ENCODE measurements around the gene DHX58.
A peak's percentile ranks its signal among the peaks of the same experiment; 100 is the strongest.
"Not testable (repeated sequence)": the region's sequence is repeated elsewhere in the genome, so short reads cannot be mapped to it uniquely, and the experiment has no call there.

DHX58 gene

GRCh38 chr17:42112552-42113176, at the start of gene DHX58:
DHX58 (minus strand) TSS chr17:42112714; CDS start chr17:42111892, 822 bp downstream.
- H3K9me3 Mint-ChIP-seq: no peaks in the 10 kb centered on the region
- H3K4me3 Mint-ChIP-seq: peak within 1 kb of the TSS; percentile 84 to 90
- peak within 1 kb of the TSS; percentile 97 for H3K27ac Mint-ChIP-seq

GRCh38 chr17:42160531-42160910, 48.0 kb upstream of the DHX58 start:
- Mint-ChIP-seq H3K9me3 (no peaks in the 10 kb centered on the region), H3K27me3 (no peaks in the 10 kb centered on the region), H3K27ac (no peak overlapping the region), H3K36me3 (peaks cover 1 to 4% of the 10 kb centered on the region in 2 donors), H3K4me3 (no peak overlapping the region), H3K4me1 (peaks cover 16 to 17% of the 10 kb centered on the region in 2 donors)
- DNase-seq: no peak
- ATAC-seq (replicated peaks): no peak

More at GRCh38 chr17:42112552-42113176, at the start of gene DHX58:
- Mint-ChIP-seq H3K36me3 (peaks cover 41 to 63% of the 10 kb centered on the region in 2 donors), H3K27me3 (no peaks in the 10 kb centered on the region), H3K4me1 (peaks cover 42 to 63% of the 10 kb centered on the region in 2 donors)
- peak; percentile 77 for DNase-seq
- ATAC-seq (replicated peaks): peak; percentile 86 to 87

- peaks cover 0 to 3% of the 10 kb centered on the region in 2 donors for H3K36me3 Mint-ChIP-seq
- no peak overlapping the region for H3K27ac Mint-ChIP-seq
- H3K4me1 Mint-ChIP-seq: peaks cover 19 to 22% of the 10 kb centered on the region in 2 donors
- no peak for ATAC-seq (replicated peaks)
- DNase-seq: no peak
- H3K4me3 Mint-ChIP-seq: no peak overlapping the region
- H3K27me3 Mint-ChIP-seq: no peaks in the 10 kb centered on the region
- no peaks in the 10 kb centered on the region for H3K9me3 Mint-ChIP-seq
Observed at GRCh38 chr17:42159796-42160530, 47.4 kb upstream of the DHX58 start.

GRCh38 chr17:42155614-42156045, 43.1 kb upstream of the DHX58 start:
- H3K27ac Mint-ChIP-seq: peak overlapping the region; percentile 97
- H3K4me1 Mint-ChIP-seq: peaks cover 31 to 49% of the 10 kb centered on the region in 2 donors
- H3K27me3 Mint-ChIP-seq: no peaks in the 10 kb centered on the region
- no peak for ATAC-seq (replicated peaks)
- H3K4me3 Mint-ChIP-seq: peak overlapping the region; percentile 93 to 98
- H3K9me3 Mint-ChIP-seq: no peaks in the 10 kb centered on the region
- H3K36me3 Mint-ChIP-seq: peaks cover 15 to 18% of the 10 kb centered on the region in 2 donors
- DNase-seq: no peak

GRCh38 chr17:42153919-42154742, 41.6 kb upstream of the DHX58 start:
- Mint-ChIP-seq H3K27me3 (no peaks in the 10 kb centered on the region), H3K4me1 (peaks cover 31 to 51% of the 10 kb centered on the region in 2 donors), H3K36me3 (peaks cover 15 to 18% of the 10 kb centered on the region in 2 donors), H3K27ac (peak overlapping the region; percentile 97), H3K9me3 (no peaks in the 10 kb centered on the region), H3K4me3 (peak overlapping the region; percentile 93 to 98)
- ATAC-seq (replicated peaks): peak in 1 of 2 donors; percentile 2
- no peak for DNase-seq

DNA sequence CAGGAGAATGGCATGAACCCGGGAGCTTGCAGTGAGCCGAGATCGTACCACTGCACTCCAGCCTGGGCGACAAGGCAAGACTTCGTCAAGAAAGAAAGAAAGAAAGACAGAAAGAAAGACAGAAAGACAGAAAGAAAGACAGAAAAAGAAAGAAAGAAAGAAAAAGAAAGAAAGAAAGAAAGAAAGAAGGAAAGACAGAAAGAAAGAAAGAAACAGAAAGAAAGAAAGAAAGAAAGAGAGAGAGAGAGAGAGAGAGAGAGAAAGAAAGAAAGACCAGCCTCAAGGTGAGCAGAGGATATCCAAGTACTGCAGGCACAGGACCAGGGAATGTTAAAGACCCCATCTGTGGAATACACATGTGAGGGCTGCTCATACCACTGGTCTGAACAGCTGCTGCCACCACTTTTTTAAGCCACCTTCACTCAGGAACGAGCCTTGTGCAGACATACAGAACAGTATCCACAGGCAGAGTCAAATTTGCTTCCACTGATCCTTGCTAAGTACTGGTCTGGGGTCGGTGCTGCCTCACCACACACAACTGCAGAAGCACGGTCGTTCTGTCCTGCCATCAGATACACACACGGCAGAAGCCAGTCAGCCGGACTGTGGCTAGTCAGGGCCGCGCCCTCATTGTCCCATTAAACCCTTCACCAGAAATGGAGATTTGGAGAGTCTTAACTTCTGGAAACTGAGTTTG, 34.5 kb upstream of the DHX58 start:
- Mint-ChIP-seq H3K36me3 (peaks cover 15 to 37% of the 10 kb centered on the region in 2 donors), H3K4me1 (peaks cover 16 to 38% of the 10 kb centered on the region in 2 donors), H3K27me3 (no peaks in the 10 kb centered on the region), H3K9me3 (no peaks in the 10 kb centered on the region), H3K27ac (peak overlapping the region; percentile 3), H3K4me3 (no peak overlapping the region)
- no peak for ATAC-seq (replicated peaks)
- no peak for DNase-seq

DNA sequence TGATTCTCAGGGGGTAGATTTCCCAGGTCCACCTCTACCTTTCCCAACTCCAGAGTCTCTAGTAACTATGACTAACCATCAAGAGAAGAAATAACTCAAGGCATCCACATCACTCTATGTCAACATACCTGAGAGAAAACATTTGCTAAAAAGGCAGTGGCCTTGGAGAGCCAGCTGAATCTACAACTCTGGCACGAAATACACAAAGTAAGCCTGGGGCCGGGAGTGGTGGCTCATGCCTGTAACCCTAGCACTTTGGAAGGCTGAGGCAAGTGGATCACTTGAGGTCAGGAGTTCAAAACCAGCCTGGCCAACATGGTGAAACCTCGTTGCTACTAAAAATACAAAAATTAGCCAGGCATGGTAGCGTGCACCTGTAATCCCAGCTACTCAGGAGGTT, 30.6 kb upstream of the DHX58 start:
- DNase-seq; H3K27ac Mint-ChIP-seq; H3K27me3 Mint-ChIP-seq; H3K4me3 Mint-ChIP-seq; ATAC-seq (replicated peaks); H3K9me3 Mint-ChIP-seq: not testable (repeated sequence)
- Mint-ChIP-seq H3K36me3 (peaks cover 15 to 34% of the 10 kb centered on the region in 2 donors), H3K4me1 (peaks cover 27 to 40% of the 10 kb centered on the region in 2 donors)

- H3K36me3 Mint-ChIP-seq: peaks cover 15 to 34% of the 10 kb centered on the region in 2 donors
- peaks cover 28 to 47% of the 10 kb centered on the region in 2 donors for H3K4me1 Mint-ChIP-seq
- no peak for DNase-seq
- H3K27ac Mint-ChIP-seq: no peak overlapping the region
- no peaks in the 10 kb centered on the region for H3K27me3 Mint-ChIP-seq
- no peak overlapping the region for H3K4me3 Mint-ChIP-seq
- ATAC-seq (replicated peaks): no peak
- no peaks in the 10 kb centered on the region for H3K9me3 Mint-ChIP-seq
Observed at GRCh38 chr17:42142371-42142896, 29.9 kb upstream of the DHX58 start.

- peaks cover 32 to 51% of the 10 kb centered on the region in 2 donors for H3K4me1 Mint-ChIP-seq
- no peaks in the 10 kb centered on the region for H3K27me3 Mint-ChIP-seq
- H3K4me3 Mint-ChIP-seq: no peak overlapping the region
- H3K27ac Mint-ChIP-seq: peak overlapping the region; percentile 25
- DNase-seq: no peak
- no peak for ATAC-seq (replicated peaks)
- no peaks in the 10 kb centered on the region for H3K9me3 Mint-ChIP-seq
- peaks cover 12 to 35% of the 10 kb centered on the region in 2 donors for H3K36me3 Mint-ChIP-seq
Observed at GRCh38 chr17:42141382-42141781, 28.9 kb upstream of the DHX58 start.

DNA sequence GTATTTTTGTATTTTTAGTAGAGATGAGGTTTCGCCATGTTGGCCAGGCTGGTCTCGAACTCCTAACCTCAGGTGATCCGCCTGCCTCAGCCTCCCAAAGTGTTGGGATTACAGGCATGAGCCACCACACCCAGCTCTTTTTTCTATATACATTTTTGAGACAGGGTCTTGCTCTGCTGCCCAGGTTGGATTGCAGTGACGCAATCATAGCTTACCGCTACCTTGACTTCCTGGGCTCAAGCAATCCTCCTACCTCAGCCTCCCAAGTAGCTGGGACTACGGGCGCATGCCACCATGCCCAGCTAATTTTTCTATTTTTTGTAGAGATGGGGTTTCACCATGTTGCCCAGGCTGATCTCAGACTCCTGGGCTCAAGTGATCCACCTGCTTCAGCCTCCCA, 28.2 kb upstream of the DHX58 start:
- Mint-ChIP-seq H3K4me1 (peaks cover 39 to 58% of the 10 kb centered on the region in 2 donors), H3K36me3 (peaks cover 11 to 42% of the 10 kb centered on the region in 2 donors), H3K27ac (peak overlapping the region; percentile 62)
- H3K9me3 Mint-ChIP-seq; H3K27me3 Mint-ChIP-seq; DNase-seq; H3K4me3 Mint-ChIP-seq; ATAC-seq (replicated peaks): not testable (repeated sequence)

- Mint-ChIP-seq H3K9me3 (no peaks in the 10 kb centered on the region), H3K4me1 (peaks cover 44 to 72% of the 10 kb centered on the region in 2 donors), H3K27me3 (no peaks in the 10 kb centered on the region), H3K36me3 (peaks cover 10 to 45% of the 10 kb centered on the region in 2 donors), H3K27ac (peak overlapping the region; percentile 51), H3K4me3 (no peak overlapping the region)
- DNase-seq (no peak), ATAC-seq (replicated peaks) (no peak)
Observed at GRCh38 chr17:42138749-42139492, 26.4 kb upstream of the DHX58 start.

GRCh38 chr17:42136654-42137051, 24.1 kb upstream of the DHX58 start:
- H3K4me3 Mint-ChIP-seq: no peak overlapping the region
- H3K27ac Mint-ChIP-seq: peak overlapping the region; percentile 62
- no peaks in the 10 kb centered on the region for H3K9me3 Mint-ChIP-seq
- ATAC-seq (replicated peaks): peak in 1 of 2 donors; percentile 36
- H3K36me3 Mint-ChIP-seq: peaks cover 18 to 43% of the 10 kb centered on the region in 2 donors
- no peaks in the 10 kb centered on the region for H3K27me3 Mint-ChIP-seq
- no peak for DNase-seq
- peaks cover 53 to 82% of the 10 kb centered on the region in 2 donors for H3K4me1 Mint-ChIP-seq

Measured in stimulated activated naive B cell treated with anti-CD40 and anti-IgM and Interleukin-4, amounts not matched to agents 10 μg/mL and 1 μg/mL and 100 μg/mL, for 72 hours (primary cell).